Suprapubic skin (tissue), 3 donors: ENCODE data around the gene BNC2.

ENCODE experiments used
- CTCF ChIP-seq, 2 donors: fragments of 200-600 bp in 1 of 2; fragments of 450-650 bp in 1 of 2; sonication (generic) in 1 of 2; IDR thresholded peaks; one replicate each; pipeline ENCODE4 v1.5.1; 2016 to 2019; ENCODE audit warnings: antibody characterized with exemption in 2 of 2, mild to moderate bottlenecking in 1 of 2, moderate library complexity in 1 of 2
- EP300 ChIP-seq: sonication (generic); formaldehyde crosslinking; IDR thresholded peaks from one replicate; pipeline ENCODE4 v1.6.1; 2017; ENCODE audit warnings: antibody characterized with exemption
- POLR2A ChIP-seq, 2 donors: fragments of 450-650 bp; IDR thresholded peaks; one replicate each; pipeline ENCODE4 v1.6.1; 2017; ENCODE audit warnings: antibody characterized with exemption in 2 of 2, mild to moderate bottlenecking in 2 of 2, moderate library complexity in 2 of 2

DNA sequence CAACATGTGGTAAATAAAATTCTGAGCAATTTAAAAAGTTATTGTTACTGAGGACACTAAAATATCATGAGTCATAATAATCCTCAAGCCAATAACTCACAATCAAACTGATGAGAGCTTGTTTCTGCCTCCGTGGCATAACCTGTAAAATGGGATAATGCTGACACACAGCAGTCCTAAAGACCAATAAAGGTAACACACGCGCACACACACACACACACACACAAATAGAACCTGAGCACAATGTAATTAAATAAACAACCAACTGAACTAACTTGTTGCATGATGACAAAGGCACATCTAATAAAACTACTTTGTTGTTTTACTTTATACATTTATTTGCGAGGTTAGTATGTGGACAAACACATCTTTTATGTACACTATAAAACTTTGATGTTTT, 358.2 kb downstream of the BNC2 start:
- TF ChIP-seq CTCF (IDR thresholded peaks at IDR 0.05) (no peak), POLR2A (IDR thresholded peaks at IDR 0.05) (no peak), EP300 (no peak)
